ENCODE data around the gene ARID3B. TPM values are rescaled to one million over a fixed set of nuclear protein-coding genes. Genes with fewer than 3 reads are reported as not detected.
A peak's percentile ranks its signal among the peaks of the same experiment; 100 is the strongest.
"Not testable (repeated sequence)": the region's sequence is repeated elsewhere in the genome, so short reads cannot be mapped to it uniquely, and the experiment has no call there.

The ARID3B gene
- total RNA-seq, 1 experiment from 2014 or later: 2.8 TPM

DNA sequence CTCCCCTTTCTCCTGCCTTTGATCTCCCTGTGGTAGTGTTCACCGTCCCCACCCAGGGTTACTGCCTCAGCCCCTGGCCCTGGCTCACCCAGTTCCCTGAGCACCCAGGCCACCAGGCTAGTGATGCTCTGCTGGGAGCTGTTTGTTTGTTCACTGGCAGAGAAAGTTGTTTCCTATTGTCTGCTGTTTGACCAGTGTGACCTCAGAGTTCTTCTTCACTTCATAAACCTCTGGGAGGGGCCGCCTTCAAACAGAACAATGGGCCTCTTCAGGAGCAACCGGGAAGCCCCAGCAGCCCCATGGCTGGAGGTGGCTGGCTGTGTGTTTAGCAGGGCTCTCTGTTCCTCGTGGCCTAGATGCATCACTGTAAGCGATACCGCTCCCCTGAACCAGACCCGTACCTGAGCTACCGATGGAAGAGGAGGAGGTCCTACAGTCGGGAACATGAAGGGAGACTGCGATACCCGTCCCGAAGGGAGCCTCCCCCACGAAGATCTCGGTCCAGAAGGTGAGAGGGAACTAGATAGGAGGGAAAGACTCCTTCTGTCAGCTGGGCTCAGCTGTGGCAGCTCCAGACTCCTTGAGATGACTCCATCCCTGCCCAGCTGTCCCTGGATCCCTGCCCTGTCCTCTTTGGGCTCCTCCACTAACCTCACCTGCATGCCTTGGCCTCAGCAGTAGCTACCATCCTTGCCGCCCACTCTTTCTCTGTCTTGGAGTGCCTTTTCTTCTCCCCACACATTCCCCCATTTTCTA is 78.0 kb downstream of the ARID3B start:
- DNase-seq (ENCODE audit: extremely low read depth, low read depth): no peak

DNA sequence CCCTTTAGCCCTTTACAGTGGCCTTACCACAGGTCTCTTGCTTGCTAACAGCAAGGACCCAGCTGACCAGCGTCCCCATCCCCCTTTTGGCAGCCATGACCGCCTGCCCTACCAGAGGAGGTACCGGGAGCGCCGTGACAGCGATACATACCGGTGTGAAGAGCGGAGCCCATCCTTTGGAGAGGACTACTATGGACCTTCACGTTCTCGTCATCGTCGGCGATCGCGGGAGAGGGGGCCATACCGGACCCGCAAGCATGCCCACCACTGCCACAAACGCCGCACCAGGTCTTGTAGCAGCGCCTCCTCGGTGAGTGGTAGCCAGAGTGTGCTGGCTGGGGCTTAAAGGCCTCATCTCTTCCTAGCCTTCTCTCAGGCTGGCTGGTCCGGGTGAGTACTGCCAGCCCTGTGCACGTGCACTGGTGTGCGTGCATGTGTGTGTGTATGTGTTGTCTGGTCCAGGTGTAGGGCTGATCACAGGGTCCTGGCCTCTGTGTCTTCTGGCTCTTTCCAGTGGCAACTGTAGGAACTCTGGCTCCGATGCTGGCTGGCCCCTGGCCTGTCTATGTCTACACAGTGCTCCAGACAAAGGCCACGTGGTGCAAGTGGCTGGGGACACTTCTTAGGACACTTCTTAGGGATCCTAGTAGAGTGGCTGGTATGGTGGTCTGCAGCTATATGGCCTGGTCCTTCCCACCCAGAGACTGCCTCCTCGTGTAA is 79.1 kb downstream of the ARID3B start:
- no peak for DNase-seq (ENCODE audit: extremely low read depth, low read depth)

DNA sequence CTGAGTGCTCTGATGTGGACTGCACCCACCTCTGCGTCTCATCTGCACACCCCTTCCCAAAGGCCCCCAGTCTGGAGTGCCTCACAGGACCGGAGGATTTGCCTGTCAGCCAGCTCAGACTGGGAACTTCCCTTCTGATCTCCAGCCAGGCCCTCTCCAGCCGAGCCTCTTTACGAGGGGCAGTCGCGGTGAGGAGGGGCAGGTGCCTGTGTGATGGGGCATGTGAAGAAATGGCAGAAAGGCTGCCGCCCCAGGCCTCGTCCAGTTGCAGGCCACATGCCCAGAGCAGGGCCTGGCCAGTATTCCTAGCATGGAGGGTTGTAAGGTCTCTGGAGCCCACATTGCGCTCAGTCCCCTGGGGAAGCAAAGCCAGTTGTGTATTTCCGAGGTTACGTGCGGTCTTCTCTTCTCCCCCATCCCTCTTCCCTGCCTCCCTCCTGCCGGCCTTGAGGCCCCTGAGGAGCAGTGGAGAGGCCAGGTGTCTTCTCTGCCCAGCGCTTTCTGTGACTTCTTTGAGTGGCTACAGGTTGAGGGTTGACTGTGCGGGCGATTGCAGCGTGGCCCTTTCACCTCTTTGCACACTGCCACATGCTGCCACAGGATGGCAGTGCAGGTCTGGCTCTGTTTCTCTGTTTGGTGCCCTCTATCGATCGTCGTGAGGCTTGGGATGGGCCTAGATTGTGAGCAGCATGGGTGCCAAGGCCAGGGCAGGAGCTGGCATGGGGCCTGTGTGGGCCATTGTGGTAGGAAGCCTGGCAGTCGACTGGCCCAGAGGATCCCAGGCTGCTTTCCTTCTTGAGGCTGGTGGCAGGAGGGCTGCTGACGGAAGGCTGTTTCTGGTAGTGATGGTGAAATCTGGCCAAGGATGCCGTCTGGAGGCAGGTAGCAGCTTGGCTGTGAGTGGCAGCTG is 79.9 kb downstream of the ARID3B start:
- DNase-seq (ENCODE audit: extremely low read depth, low read depth): peak; percentile 85

DNA sequence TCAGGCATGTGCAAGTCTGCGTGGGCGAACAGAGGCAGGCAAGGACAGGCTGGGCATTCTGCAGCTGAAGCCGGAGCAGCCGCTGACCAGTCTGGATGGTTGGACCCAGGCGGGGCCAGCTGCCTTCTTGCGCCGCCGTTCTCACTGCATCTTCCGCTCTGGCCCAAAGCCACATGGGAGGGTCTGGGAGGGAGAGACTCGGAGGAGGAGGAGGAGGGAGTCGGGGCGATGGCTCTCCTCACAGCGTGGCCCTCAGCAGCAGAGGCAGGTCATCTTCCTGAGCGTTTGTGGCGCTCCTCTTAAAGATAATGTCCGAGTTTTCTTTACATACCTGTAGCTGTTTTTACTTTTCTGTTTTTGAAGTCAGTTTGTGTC is 80.5 kb downstream of the ARID3B start:
- DNase-seq (ENCODE audit: extremely low read depth, low read depth): no peak

DNA sequence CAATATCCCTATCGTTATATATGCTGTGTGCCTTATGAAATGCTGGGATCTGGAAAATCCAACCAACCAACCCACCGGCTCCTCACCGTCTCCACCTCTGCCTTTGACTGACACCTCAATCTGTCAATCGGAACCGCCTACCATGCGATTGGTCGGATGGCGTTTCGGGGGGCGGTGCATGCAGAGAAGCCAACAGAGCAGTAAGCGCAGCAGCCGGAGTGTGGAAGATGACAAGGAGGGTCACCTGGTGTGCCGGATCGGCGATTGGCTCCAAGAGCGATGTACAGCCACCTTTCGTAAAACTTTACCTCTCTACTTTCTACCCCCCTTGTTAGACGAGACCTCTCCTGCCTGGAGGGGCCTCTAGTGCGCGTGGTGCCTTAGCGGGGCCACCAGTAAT is 80.9 kb downstream of the ARID3B start:
- DNase-seq (ENCODE audit: extremely low read depth, low read depth): no peak

DNA sequence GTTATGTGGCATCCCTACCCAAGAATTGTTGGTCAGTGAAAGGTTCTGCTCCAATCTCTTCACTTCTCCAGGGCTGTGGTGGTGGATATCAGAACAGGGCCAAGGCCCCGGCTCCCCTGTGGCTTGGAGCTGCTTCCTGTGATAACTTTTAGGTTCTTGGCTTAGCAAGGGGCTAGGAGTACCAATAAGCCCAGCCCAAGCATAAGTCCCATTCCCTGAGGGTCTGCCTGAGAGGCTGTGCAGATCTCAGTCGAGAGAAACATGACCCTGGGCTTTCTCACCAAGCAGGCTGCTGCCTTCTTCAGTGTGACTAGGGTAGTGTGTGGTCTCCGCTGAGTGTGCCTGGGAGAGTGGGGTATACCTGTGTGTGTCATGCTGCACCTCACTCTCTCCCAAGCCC is 81.7 kb downstream of the ARID3B start:
- DNase-seq (ENCODE audit: extremely low read depth, low read depth): no peak

DNA sequence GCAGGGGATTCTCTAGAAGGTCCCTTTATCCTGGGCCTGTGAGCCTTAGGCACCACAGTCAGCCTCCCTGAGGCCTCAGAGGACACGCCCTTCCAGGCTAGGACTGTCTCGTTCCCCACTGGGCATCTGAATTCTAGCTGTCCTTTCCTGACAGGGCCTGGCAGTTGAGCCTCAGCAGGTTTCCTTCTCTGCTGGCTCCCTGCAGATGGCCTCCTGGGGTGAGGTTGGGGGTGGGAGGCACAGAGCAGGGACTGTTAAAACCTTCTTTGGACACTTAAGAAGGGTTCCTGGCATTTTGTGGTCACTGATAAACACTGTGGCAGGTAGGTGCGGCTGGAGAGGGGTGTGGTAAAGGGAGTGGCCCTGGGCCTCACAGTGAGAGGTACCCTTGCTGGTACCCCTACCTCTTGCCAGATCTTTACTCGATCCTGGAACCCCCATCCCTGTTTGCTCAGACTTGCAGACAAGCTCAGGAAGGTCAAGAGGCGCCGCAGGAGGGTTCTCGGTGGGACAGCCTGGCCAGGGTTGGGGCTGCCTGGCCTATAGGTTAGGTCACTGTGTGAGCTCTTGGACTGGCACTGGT is 83.1 kb downstream of the ARID3B start:
- no peak for DNase-seq (ENCODE audit: extremely low read depth, low read depth)

DNA sequence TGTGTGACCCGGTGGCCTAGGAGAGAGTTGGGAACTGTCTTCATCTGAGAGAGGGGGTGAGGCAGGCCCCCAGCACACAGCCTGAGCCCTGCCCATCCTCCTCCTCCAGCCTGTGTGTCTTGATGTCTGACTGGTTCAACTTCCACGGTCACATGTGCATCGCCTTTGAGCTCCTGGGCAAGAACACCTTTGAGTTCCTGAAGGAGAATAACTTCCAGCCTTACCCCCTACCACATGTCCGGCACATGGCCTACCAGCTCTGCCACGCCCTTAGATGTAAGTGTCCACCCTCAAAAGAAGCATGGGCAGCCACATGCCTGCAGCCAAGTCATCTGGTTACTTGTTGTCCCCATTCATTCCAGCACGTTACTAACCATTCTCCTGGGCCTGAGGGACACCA is 84.7 kb downstream of the ARID3B start:
- DNase-seq (ENCODE audit: extremely low read depth, low read depth): no peak

DNA sequence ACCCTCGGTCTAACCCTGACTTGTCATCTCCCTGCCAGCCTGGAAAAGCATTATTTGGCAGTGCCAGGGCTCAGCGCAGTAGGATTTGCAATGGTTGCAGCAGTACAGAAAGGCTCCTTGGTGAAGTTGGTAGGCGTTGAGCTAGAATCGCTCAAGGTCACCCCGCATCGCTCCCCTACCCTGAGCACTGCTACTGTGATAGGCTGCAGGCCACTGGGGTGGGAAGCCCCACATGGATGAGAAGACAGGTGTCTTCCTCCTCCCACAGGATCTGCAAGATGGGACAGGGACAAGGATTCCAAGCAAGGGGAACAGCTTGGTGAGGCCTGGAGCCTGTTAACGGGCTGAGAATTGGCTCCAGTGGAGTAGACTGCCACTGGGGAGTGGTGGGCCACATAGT is 85.3 kb downstream of the ARID3B start:
- DNase-seq (ENCODE audit: extremely low read depth, low read depth): no peak

DNA sequence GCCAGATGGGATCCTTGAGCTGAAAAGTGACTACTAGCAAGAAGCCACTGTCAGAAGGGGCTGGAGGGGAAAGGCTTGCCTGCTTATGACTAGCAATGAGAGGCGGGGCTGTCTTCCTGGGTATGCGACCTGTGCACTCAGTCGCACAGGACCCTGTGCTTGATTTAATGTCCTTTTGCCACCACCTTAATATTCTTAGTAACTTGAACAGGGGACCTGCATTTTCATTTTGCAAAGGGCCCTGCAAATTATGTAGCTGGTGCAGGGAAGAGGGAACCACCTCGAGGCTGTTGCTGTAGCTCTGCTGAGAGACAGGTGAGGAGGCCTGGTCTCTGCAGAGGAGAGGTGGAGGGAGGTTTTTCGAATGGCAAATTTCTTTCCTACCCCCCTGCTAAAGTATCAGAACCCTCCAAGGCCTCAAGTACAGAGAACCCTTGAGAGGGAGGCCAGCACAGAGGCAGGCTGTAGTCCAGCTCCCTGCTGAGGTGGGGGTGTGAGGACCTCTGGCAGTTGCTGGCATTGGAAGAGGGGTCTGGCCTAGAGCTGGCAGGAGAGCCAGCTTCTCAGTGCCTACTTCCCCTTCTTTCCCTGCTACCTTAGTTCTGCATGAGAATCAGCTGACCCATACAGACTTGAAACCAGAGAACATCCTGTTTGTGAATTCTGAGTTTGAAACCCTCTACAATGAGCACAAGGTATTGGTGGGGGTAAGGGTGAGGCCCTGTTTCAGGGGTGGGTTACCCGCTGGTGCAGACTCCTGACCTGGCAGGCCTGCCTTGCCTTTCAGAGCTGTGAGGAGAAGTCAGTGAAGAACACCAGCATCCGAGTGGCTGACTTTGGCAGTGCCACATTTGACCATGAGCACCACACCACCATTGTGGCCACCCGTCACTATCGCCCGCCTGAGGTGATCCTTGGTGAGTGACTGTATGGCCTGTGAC is 86.0 kb downstream of the ARID3B start:
- DNase-seq (ENCODE audit: extremely low read depth, low read depth): no peak

DNA sequence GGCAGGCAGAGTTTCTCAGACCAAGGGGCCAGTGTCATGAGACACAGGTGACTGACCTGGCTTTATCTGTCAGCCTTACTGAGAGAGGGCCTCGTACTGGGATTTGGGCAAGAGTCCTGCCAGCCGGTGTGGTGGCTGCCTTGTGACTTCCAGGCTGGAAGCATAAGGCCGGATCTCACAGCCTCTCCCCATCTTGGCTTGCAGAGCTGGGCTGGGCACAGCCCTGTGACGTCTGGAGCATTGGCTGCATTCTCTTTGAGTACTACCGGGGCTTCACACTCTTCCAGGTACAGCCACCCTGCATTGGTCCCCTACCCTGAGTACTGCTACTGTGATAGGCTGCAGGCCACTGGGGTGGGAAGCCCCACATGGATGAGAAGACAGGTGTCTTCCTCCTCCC is 86.7 kb downstream of the ARID3B start:
- DNase-seq (ENCODE audit: extremely low read depth, low read depth): no peak

DNA sequence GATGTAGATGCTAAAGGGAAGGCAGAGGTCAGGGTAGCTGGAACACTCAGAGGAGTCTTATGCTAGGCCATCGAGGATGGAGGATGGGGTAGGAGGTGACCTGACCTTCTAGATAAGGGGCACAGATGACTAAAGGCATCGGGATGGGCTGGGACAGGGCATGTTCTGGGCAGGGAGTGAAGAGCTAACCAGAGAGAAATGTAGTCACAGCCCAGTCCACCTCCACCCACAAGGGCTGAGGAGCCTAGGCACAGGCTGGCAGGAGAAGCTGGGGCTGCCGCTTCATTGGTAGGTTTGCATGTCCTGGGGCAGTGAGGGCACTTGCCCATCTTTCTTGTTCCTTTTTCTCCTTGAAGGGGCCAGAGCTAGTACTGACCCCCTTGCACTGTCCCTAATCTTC is 87.2 kb downstream of the ARID3B start:
- DNase-seq (ENCODE audit: extremely low read depth, low read depth): no peak

DNA sequence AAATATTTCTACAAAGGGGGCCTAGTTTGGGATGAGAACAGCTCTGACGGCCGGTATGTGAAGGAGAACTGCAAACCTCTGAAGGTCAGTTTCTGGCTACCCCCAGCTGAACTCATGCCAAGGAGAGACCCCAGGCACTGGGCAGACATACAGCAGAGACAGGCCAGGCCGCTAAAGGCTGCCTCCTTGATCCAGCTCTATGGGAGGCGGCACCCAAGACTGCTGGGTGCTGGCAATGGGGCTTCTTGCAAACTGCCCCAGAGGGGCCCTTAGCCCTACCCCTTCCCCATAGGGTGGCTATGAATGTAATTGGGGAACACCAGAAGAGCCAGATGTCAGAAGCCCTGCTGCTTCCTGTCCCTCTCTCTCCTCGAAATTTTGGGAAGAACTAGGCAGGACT is 87.9 kb downstream of the ARID3B start:
- no peak for DNase-seq (ENCODE audit: extremely low read depth, low read depth)

DNA sequence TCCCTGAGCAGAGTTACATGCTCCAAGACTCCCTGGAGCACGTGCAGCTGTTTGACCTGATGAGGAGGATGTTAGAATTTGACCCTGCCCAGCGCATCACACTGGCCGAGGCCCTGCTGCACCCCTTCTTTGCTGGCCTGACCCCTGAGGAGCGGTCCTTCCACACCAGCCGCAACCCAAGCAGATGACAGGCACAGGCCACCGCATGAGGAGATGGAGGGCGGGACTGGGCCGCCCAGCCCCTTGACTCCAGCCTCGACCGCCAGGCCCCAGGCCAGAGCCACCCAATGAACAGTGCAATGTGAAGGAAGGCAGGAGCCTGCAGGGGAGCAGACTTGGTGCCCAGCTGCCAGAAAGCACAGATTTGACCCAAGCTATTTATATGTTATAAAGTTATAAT is 88.7 kb downstream of the ARID3B start:
- not testable (repeated sequence) for DNase-seq (ENCODE audit: extremely low read depth, low read depth)

DNA sequence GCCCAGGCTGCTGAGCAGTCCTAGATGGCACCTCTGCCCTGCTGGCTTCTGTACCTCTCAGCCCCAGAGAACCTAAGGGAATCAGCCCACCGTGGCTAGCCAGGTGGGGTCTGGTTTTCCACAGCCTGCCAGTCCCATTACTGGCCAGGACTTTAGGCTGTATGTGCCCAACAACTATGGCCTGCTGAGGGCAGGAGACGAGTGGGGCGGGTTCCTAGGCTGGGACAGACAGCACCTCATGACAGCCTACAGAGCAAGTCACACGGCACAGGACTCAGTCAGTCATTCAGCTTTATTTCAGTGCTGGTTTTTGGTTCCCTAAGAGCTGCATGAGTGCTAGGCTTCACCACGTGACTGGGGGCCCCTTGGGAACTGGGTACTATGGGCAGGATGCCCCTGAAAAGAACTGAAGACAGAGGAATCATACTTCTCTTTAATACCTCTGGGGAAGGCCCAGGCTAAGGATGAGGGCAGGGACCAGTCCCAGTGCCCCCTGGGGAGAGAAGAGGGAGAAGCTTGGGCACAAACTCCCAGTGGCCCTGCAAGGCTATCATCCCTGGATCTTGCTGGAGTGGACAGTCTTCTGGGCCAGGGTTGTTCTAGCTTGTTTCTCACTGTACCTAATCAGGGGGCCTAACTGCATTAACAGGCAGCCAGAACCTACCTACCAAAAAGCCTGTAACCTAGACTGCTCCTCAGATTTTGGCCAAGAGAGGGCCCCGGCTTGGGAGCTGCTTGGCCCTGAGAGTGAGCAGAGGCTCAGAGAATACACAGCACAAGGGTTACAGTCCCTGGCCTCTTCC is 89.5 kb downstream of the ARID3B start:
- no peak for DNase-seq (ENCODE audit: extremely low read depth, low read depth)

DNA sequence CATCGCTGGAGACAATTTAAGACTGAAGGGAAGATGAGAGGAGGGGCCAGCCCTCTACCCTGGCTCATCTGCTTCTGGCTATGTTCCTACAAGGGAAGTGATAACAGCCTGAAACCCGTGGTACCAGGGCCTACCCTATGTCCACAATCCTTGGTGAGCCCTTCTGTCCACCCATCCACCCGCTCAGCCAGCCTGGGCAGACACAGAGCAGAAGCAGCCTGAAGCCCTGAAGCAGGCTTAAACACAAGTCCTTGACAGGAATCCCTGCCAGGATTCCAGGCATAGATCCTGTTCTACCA is 90.0 kb downstream of the ARID3B start:
- no peak for DNase-seq (ENCODE audit: extremely low read depth, low read depth)

DNA sequence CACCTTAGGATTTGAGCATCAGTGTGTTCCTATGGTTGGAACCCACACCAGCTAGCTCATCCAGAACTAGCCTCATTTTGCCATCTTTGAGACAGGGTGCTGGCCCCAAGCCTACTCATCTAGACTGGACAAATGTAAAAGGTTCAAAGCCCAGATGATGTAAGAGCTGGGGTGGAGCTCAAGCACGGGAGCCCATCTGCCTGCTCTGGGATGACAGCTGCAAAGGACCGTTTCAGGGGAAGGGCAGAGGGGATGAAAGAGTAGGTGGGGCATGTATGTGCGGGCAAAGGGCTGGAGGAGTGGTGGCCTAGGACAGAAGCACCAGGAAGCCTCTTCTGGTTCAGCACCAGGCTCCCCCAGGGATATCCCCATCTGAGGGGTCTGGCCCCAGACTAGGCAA is 90.4 kb downstream of the ARID3B start:
- no peak for DNase-seq (ENCODE audit: extremely low read depth, low read depth)

DNA sequence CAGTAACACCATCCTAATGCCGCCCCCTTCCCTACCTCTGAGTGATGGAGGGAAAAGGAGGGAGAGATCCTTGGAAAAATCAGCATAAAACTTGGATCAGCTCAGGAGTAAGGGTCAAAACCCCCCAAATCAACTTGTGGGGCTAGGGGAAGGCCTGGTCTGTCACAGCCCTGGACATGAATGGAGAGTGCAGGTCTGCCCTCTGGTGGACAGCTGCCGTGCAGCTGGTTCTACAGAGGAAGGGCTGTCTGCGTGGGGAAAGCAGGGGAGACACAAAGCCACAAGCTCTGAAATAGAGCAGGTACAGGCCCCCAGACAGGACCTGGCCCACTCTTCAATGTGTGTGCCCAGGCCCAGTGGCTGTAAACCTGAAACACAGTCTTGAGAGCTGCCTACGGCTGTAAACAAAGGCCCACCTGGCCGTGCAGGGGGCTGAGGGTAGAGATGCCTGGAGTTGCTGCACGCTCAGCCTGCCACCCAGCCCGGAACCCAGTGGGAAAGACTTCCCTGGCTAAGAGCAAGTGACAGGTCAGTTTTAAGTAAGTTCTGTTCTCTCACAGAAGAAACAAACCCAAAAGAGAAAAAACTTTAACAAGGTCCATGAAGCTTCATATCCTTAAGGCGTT is 91.0 kb downstream of the ARID3B start:
- peak; percentile 47 for DNase-seq (ENCODE audit: extremely low read depth, low read depth)

DNA sequence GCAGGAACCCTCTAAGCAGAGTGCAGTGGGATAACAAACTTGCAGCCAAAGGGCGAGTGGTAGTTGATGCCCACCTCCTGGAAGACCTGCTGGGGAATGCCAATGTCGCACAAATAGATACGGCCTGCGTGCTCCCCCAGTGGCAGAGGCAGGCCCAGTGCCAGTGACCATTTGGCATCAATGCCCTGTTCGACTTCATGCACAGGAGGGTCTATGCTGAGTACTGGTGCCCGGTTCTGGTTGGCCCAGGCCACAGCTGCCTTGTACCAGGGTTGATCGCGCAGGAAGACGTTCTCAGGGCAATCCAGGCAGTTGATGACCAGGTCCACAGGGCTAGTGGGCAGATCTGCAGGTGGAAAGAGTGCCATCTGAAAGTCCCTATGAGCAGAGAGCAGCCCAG is 91.6 kb downstream of the ARID3B start:
- no peak for DNase-seq (ENCODE audit: extremely low read depth, low read depth)

Measured in NCI-H460 (cell line).